Smooth muscle cell (in vitro differentiated cells): ENCODE measurements around the gene RYR1. TPM values are rescaled to one million over a fixed set of nuclear protein-coding genes. Genes with fewer than 3 reads are reported as not detected.
"Not testable (repeated sequence)": the region's sequence is repeated elsewhere in the genome, so short reads cannot be mapped to it uniquely, and the experiment has no call there.

Source experiments
- DNase-seq: peaks from one replicate; lab custom pipeline; 2025; ENCODE audit not compliant: unreplicated experiment; lab: John Stamatoyannopoulos, UW
- H2AFZ ChIP-seq: fragments of 200-600 bp; sonication (generic); 2 replicates; pipeline ENCODE4 v1.6.0; 2016; ENCODE audit warnings: antibody characterized with exemption, low read depth, mild to moderate bottlenecking
- H3F3A ChIP-seq: fragments of 200-600 bp; sonication (generic); 2 replicates; pipeline ENCODE4 v1.6.0; 2017; ENCODE audit warnings: antibody characterized with exemption, low read depth
- H3K27ac ChIP-seq: fragments of 200-600 bp; sonication (generic); 2 replicates; pipeline ENCODE4 v1.5.1; 2016; ENCODE audit warnings: low read depth, mild to moderate bottlenecking
- H3K27me3 ChIP-seq: fragments of 200-600 bp; sonication (generic); 2 replicates; pipeline ENCODE4 v1.6.1; 2016; ENCODE audit warnings: low read depth, mild to moderate bottlenecking
- H3K36me3 ChIP-seq: fragments of 200-600 bp; sonication (generic); 2 replicates; pipeline ENCODE4 v1.5.1; 2016; ENCODE audit warnings: low read depth
- H3K4me1 ChIP-seq: fragments of 200-600 bp; sonication (generic); 2 replicates; pipeline ENCODE4 v1.5.1; 2016; ENCODE audit warnings: low read depth
- H3K4me2 ChIP-seq: fragments of 200-600 bp; sonication (generic); 2 replicates; pipeline ENCODE4 v1.6.0; 2016; ENCODE audit warnings: mild to moderate bottlenecking
- H3K4me3 ChIP-seq: fragments of 200-600 bp; sonication (generic); 2 replicates; pipeline ENCODE4 v1.5.1; 2016; ENCODE audit warnings: mild to moderate bottlenecking
- H3K79me2 ChIP-seq: fragments of 200-600 bp; sonication (generic); 2 replicates; pipeline ENCODE4 v1.6.0; 2016; ENCODE audit warnings: low read depth, mild to moderate bottlenecking
- H3K9ac ChIP-seq: fragments of 200-600 bp; sonication (generic); 2 replicates; pipeline ENCODE4 v1.6.0; 2016; ENCODE audit warnings: low read depth
- H3K9me3 ChIP-seq: fragments of 200-600 bp; sonication (generic); replicated peaks from 2 replicates; pipeline ENCODE4 v1.5.1; 2016; ENCODE audit warnings: low read depth
- H4K20me1 ChIP-seq: fragments of 200-600 bp; sonication (generic); 2 replicates; pipeline ENCODE4 v1.6.0; 2016; ENCODE audit warnings: low read depth
- WGBS: methylation state at CpG from one replicate; pipeline ENCODE4 v1.1.7; 2016; ENCODE audit warnings: low lambda C conversion rate; 5-methylcytosine and 5-hydroxymethylcytosine counted together
- polyA plus RNA-seq: library from polyadenylated mRNA; unstranded; fragments of >200 nt; fragmentation: Nextera tagmentation; extraction: Ambion mirVana; gene quantifications from 2 replicates; pipeline ENCODE4 v1.2.1, GENCODE V29; 2016
- total RNA-seq: library from RNA; depleted of rRNA; stranded (reverse); fragments of >200 nt; gene quantifications from 2 replicates; pipeline ENCODE4 v1.2.3, GENCODE V29; 2014
- TF ChIP-seq, protein P1 (sequence below): fragments of 200-600 bp; sonication (generic); IDR thresholded peaks from 2 replicates; pipeline ENCODE4 v1.5.1; 2017; ENCODE audit warnings: borderline replicate concordance, mild to moderate bottlenecking, antibody characterized with exemption; ENCODE audit not compliant: insufficient read depth, poor library complexity, severe bottlenecking

RYR1 gene
- total and polyA plus RNA-seq, 2 experiments from 2014 or later, result 0.31 to 0.95 TPM

DNA sequence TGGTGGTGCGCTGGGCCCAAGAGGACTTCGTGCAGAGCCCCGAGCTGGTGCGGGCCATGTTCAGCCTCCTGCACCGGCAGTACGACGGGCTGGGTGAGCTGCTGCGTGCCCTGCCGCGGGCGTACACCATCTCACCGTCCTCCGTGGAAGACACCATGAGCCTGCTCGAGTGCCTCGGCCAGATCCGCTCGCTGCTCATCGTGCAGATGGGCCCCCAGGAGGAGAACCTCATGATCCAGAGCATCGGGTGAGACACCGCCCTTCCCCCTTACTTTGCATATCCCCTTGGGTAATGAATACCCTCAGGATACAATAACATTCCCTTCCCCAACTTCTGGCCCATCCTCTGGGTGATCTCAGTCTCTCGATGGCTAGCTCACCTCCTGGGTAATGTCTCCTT lies 60.9 kb downstream of the RYR1 start:
- Histone ChIP-seq H3K4me1 (no peaks in the 10 kb centered on the region), H4K20me1 (no peaks in the 10 kb centered on the region), H3K79me2 (no peaks in the 10 kb centered on the region), H2AFZ (no peak overlapping the region), H3K9me3 (no peaks in the 10 kb centered on the region), H3K27ac (no peak overlapping the region), H3K27me3 (no peaks in the 10 kb centered on the region), H3K36me3 (no peaks in the 10 kb centered on the region), H3K9ac (no peak overlapping the region), H3K4me3 (no peak overlapping the region), H3F3A (no peaks in the 10 kb centered on the region), H3K4me2 (no peak overlapping the region)
- DNase-seq, result no peak
- WGBS, result 91% methylated on average over 21 of the region's 21 CpGs
- TF ChIP-seq, protein P1, sequence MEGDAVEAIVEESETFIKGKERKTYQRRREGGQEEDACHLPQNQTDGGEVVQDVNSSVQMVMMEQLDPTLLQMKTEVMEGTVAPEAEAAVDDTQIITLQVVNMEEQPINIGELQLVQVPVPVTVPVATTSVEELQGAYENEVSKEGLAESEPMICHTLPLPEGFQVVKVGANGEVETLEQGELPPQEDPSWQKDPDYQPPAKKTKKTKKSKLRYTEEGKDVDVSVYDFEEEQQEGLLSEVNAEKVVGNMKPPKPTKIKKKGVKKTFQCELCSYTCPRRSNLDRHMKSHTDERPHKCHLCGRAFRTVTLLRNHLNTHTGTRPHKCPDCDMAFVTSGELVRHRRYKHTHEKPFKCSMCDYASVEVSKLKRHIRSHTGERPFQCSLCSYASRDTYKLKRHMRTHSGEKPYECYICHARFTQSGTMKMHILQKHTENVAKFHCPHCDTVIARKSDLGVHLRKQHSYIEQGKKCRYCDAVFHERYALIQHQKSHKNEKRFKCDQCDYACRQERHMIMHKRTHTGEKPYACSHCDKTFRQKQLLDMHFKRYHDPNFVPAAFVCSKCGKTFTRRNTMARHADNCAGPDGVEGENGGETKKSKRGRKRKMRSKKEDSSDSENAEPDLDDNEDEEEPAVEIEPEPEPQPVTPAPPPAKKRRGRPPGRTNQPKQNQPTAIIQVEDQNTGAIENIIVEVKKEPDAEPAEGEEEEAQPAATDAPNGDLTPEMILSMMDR, result no peak

DNA sequence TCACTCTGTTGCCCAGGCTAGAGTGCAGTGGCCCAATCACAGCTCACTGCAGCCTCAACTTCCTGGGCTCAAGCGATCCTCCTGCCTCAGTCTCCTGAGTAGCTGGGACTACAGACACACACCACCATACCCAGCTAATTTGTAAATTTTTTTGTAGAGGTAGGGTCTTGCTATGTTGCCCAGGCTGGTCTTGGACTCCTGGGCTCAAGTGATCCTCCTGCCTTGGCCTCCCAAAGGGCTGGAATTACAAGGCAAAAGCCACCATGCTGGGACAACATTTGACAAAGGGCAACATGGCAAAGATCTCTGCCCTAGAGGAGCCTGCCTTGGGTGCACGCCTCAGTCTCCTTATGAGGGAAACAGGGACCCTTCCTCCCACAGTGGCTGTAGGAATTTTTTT lies 61.9 kb downstream of the RYR1 start:
- H3K9me3 ChIP-seq, result not testable (repeated sequence)
- 100% methylated on average over 2 of the region's 2 CpGs for WGBS

DNA sequence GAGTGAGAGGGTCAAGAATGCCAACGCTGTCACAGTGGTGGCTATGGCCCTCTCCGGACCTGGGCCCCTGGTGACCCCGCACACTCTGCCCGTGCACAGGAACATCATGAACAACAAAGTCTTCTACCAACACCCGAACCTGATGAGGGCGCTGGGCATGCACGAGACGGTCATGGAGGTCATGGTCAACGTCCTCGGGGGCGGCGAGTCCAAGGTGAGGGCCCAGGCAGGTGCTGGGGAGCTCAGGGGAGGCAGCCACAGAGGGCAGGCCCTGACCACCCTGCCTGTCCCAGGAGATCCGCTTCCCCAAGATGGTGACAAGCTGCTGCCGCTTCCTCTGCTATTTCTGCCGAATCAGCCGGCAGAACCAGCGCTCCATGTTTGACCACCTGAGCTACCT lies 62.6 kb downstream of the RYR1 start:
- Histone ChIP-seq H3K4me1 (no peaks in the 10 kb centered on the region), H3K9ac (no peak overlapping the region), H3K27me3 (no peaks in the 10 kb centered on the region), H4K20me1 (no peaks in the 10 kb centered on the region), H3K9me3 (no peaks in the 10 kb centered on the region), H3F3A (no peaks in the 10 kb centered on the region), H3K4me3 (no peak overlapping the region), H3K27ac (no peak overlapping the region), H3K4me2 (no peak overlapping the region), H2AFZ (no peak overlapping the region), H3K36me3 (no peaks in the 10 kb centered on the region), H3K79me2 (no peaks in the 10 kb centered on the region)
- TF ChIP-seq, protein P1, result no peak
- 94% methylated on average over 17 of the region's 17 CpGs for WGBS
- DNase-seq, result no peak

More for the DNA sequence above, 61.9 kb downstream of the RYR1 start:
- not testable (repeated sequence) for H3K36me3 ChIP-seq, H3K27ac ChIP-seq, H3K4me2 ChIP-seq, H3K79me2 ChIP-seq, H3K9ac ChIP-seq, H4K20me1 ChIP-seq, H3K27me3 ChIP-seq, H3K4me1 ChIP-seq, DNase-seq, H2AFZ ChIP-seq, H3K4me3 ChIP-seq, H3F3A ChIP-seq

DNA sequence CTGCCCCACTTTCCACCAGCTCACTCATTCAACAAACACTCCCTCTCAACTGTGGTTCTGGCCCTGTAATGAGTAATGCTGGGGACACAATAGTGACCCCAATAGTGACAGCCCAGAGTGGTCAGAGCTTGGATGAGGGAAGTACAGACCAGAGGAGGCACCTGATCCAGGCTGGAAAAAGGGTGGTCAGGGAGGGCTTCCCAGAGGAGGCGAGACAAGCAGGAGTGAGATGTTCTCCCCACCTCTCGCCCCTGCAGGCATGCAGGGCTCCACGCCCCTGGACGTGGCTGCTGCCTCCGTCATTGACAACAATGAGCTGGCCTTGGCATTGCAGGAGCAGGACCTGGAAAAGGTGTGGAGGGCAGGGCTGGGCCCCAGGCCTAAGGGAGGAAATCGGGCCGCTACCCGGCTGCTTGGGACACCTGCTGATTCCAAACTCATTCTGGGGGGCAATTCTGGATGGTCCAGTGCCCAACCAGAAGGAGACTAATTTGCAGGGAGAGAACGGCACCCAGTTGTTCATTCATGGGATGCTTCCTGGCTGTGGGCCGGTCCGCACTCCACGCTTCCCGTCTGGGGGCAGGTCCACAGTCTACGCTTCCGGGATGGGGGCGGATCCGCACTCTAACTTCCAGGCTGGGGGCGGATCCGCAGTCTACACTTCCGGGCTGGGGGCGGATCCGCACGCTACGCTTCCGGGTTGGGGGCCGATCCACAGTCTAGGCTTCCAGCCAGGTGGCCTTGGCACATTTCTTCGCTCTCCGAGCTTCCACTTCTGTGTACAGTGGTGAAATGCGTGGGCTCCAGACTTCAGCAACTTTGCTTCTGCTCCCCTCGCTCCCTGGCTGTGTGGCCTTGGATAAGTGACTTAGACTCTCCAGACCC lies 63.4 kb downstream of the RYR1 start:
- Histone ChIP-seq H3K4me1 (no peaks in the 10 kb centered on the region), H3K27me3 (no peaks in the 10 kb centered on the region), H3K4me3 (no peak overlapping the region), H3K9ac (no peak overlapping the region), H3K9me3 (no peaks in the 10 kb centered on the region), H3F3A (no peaks in the 10 kb centered on the region), H2AFZ (no peak overlapping the region), H4K20me1 (no peaks in the 10 kb centered on the region), H3K79me2 (no peaks in the 10 kb centered on the region), H3K36me3 (no peaks in the 10 kb centered on the region), H3K27ac (no peak overlapping the region), H3K4me2 (no peak overlapping the region)
- TF ChIP-seq, protein P1, result no peak
- no peak for DNase-seq
- WGBS, result 92% methylated on average over 30 of the region's 30 CpGs
